Stomach (tissue), 9 donors: ENCODE data around the gene CENPX. TPM values are rescaled to one million over a fixed set of nuclear protein-coding genes. Genes with fewer than 3 reads are reported as not detected.

ENCODE experiments used
- DNase-seq, 2 donors: peaks; one replicate each; pipeline versions ENCODE4 v3.0.0 to v3.0.0-alpha.2; 2013 to 2019
- H3K27ac ChIP-seq, 5 donors: fragments of 200-600 bp in 4 of 5; sonication (generic) in 4 of 5; one replicate each; pipeline ENCODE4 v1.5.1; 2013 to 2019; ENCODE audit warnings: mild to moderate bottlenecking in 1 of 5, moderate library complexity in 1 of 5
- H3K27me3 ChIP-seq, 3 donors: fragments of 200-600 bp; sonication (generic); one replicate each; pipeline ENCODE4 v1.5.1; 2017 to 2019; ENCODE audit warnings: mixed run types in 1 of 3
- H3K36me3 ChIP-seq, 4 donors: fragments of 200-600 bp; sonication (generic); 1 replicate in 3 of 4; 2 replicates in 1 of 4; pipeline ENCODE4 v1.5.1; 2016 to 2019
- H3K4me1 ChIP-seq, 4 donors: fragments of 200-600 bp; sonication (generic); one replicate each; pipeline ENCODE4 v1.5.1; 2016 to 2019
- H3K4me3 ChIP-seq, 4 donors: fragments of 200-600 bp; sonication (generic) in 3 of 4; one replicate each; pipeline ENCODE4 v1.5.1; 2016 to 2019; ENCODE audit warnings: mild to moderate bottlenecking in 1 of 4
- H3K9me3 ChIP-seq, 4 donors: fragments of 200-600 bp; sonication (generic); one replicate each; pipeline ENCODE4 v1.5.1; 2016 to 2019
- EP300 ChIP-seq: sonication (generic); formaldehyde crosslinking; IDR thresholded peaks from one replicate; pipeline ENCODE4 v1.6.1; 2017; ENCODE audit warnings: antibody characterized with exemption
- POLR2A ChIP-seq, 4 donors: fragments of 450-650 bp; IDR thresholded peaks; one replicate each; pipeline ENCODE4 v1.6.1; 2016; ENCODE audit warnings: antibody characterized with exemption in 4 of 4, control low read depth in 2 of 4, mild to moderate bottlenecking in 1 of 4, moderate library complexity in 1 of 4
- POLR2AphosphoS5 ChIP-seq, 3 donors: sonication (generic); formaldehyde crosslinking; IDR thresholded peaks; one replicate each; pipeline ENCODE4 v1.6.1; 2016; ENCODE audit warnings: antibody characterized with exemption in 3 of 3
- WGBS, 5 donors: extraction: QIAGEN DNeasy Blood & Tissue Kit in 3 of 5; methylation state at CpG; one replicate each; pipeline versions ENCODE4 v1.1.5 to v1.1.7; 2013 to 2018; 5-methylcytosine and 5-hydroxymethylcytosine counted together
- intact Hi-C: fragments of 100-400 bp; cut with DNase I; formaldehyde crosslinking; loops from one replicate; pipeline ENCODE4 v1.15.1; 2023; ENCODE audit warnings: low total_unique reads
- polyA plus RNA-seq, 3 donors: library from polyadenylated mRNA; stranded (reverse); fragments of 200-250 nt; gene quantifications; one replicate each; pipeline ENCODE4 v1.2.3, GENCODE V29; 2013
- total RNA-seq, 5 donors: library from RNA; depleted of rRNA; stranded (reverse); fragments of >200 nt; gene quantifications; one replicate each; pipeline versions ENCODE4 v1.1.0 to v1.2.3, GENCODE V29; 2014 to 2016
- TF ChIP-seq, protein P1 (sequence below), 7 experiments: fragments of 450-650 bp in 4 of 7; fragments of 200-600 bp in 3 of 7; sonication (generic) in 3 of 7; IDR thresholded peaks; one replicate each; pipeline ENCODE4 v1.5.1; 2016 to 2019; ENCODE audit warnings: antibody characterized with exemption in 7 of 7, control low read depth in 2 of 7, mild to moderate bottlenecking in 1 of 7
- donor health status: healthy with polysubstance abuse.
- donor health status: Bipolar disorder and iron deficiency.
- donor health status: healthy.

The CENPX gene
- total and polyA plus RNA-seq, 8 donors, result 22.0 to 231 (median 151) TPM

DNA sequence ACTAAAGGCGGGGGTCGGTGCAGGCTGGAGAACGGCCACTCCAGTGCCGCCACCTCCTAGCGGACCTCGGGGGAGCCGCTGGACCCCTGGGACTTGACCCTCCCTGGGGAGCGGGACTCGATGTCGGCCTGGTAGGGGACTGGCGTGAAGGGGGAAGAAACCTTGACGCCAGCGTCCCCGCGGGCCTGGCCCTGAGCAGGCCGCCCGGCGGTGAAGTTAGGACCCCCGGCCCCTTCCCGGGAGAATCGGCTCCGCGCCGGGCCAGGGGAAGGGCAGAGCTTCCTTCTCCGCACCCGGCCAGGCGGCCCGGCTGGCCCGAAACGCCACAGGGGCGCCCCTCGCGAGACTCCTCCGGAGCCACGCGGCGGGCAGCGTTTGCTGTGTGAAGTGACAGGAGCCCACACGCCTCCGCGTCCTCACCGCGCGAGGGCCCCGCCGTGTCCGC, 42.5 kb upstream of the CENPX start:
- Histone ChIP-seq H3K9me3 (no peaks in the 10 kb centered on the region), H3K27me3 (no peaks in the 10 kb centered on the region), H3K4me1 (peaks cover 25 to 36% (median 34%) of the 10 kb centered on the region in 4 donors), H3K36me3 (peaks cover 27 to 42% (median 40%) of the 10 kb centered on the region in 4 donors), H3K4me3 (peak overlapping the region; percentile 79 to 98 (median 96)), H3K27ac (peak overlapping the region; percentile 78 to 89 (median 87))
- TF ChIP-seq POLR2A (IDR thresholded peaks at IDR 0.05) (no peak), EP300 (no peak), POLR2AphosphoS5 (IDR thresholded peaks at IDR 0.05) (no peak)
- TF ChIP-seq, protein P1, sequence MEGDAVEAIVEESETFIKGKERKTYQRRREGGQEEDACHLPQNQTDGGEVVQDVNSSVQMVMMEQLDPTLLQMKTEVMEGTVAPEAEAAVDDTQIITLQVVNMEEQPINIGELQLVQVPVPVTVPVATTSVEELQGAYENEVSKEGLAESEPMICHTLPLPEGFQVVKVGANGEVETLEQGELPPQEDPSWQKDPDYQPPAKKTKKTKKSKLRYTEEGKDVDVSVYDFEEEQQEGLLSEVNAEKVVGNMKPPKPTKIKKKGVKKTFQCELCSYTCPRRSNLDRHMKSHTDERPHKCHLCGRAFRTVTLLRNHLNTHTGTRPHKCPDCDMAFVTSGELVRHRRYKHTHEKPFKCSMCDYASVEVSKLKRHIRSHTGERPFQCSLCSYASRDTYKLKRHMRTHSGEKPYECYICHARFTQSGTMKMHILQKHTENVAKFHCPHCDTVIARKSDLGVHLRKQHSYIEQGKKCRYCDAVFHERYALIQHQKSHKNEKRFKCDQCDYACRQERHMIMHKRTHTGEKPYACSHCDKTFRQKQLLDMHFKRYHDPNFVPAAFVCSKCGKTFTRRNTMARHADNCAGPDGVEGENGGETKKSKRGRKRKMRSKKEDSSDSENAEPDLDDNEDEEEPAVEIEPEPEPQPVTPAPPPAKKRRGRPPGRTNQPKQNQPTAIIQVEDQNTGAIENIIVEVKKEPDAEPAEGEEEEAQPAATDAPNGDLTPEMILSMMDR (IDR thresholded peaks at IDR 0.05), result no peak
- intact Hi-C loops, result no loop called here
- WGBS, 5 donors, result 0 to 2% (median 1%) methylated on average over 12 to 47 of the region's 47 CpGs
- DNase-seq, result no peak

DNA sequence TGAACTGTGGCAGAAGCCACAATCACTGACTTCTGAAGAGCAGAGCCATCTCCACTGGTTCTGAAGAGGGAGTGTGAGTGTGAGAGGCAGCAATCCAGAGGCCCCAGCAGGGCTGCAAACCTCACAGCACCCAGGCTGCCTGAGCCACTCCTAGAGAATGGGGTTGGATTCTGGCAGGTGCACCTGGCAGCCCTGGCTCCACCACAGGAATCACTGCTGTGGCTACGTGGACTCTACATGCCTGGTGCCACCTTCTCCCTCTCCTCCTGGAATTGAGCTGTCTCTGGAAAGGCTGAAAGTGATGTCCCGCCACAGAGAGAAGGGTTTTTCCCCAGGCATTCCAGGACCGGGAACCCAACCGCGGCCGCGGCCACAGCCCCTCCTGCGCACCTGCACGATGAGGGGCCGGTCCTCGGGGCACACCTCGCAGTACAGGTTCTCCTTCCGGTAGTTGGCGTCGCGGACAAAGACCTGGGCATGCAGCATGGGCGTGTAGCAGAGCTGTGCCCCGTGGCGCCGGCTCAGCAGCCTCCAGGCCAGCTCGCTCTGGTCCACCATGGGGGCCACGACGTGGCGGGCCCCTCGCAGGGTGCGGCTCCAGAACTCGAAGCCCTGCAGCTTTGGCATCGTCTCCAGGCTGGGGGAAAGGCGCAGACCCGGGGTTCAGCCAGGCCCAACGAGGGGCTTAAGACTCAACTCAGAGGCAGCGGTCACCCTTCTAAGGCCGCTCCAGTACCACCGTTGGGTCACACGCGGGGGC, 41.9 kb upstream of the CENPX start:
- Histone ChIP-seq H3K4me1 (peaks cover 25 to 36% (median 34%) of the 10 kb centered on the region in 4 donors), H3K36me3 (peaks cover 31 to 48% (median 46%) of the 10 kb centered on the region in 4 donors), H3K4me3 (peak overlapping the region; percentile 79 to 98 (median 96)), H3K27me3 (no peaks in the 10 kb centered on the region), H3K27ac (peak overlapping the region; percentile 78 to 89 (median 87)), H3K9me3 (no peaks in the 10 kb centered on the region)
- TF ChIP-seq POLR2AphosphoS5 (IDR thresholded peaks at IDR 0.05), result no peak
- intact Hi-C loops, result no loop called here
- 13 to 47% (median 18%) methylated on average over 30 to 36 of the region's 36 CpGs for WGBS, 5 donors
- DNase-seq, result peak; percentile 57 to 61

DNA sequence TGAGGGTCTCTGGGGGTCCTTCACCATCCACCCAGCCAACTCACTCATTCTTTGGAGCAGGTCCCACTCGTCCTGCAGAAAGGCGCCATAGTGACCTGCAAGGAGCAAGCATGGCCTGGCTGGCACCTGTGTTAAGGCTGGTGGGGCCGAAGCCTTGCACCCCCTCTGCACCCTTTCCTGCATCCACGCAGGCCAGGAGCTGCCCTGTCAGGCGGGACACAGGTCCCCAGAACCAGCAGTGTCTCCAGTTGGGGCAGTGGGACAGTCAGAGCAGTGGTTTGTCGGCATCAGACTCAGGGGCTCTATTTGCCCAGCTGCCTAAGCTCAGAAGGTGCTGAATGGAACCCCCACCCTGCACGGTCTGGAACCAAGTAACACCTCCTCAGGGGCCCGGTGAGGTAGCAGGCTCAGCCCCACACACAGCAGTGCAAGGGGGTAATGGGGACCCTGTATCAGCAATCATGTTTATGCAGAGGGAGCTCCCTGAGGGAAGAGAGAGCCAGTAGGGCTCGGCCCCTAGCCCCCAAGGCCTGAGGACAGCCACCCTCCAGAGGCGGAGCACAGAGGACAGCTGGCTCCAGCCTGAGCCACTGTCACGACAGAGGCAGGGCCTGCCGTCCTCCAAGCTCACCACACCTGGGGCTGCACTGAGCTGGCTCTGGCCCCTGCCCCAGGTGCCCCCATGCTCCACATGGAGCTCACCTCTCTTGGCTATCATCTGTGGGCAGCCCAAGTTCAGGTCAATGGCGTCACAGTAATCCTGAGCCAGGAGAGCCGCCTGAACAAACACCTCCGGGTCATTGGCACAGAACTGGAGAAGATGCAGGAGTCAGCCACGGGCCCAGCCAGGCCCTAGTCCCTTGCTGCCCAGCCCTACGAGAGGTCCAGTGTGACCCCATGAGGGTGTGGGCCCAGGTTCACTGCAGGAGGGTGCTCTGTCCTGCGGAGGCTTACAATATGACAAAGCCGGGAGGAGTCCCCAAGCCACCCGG, 41.0 kb upstream of the CENPX start:
- Histone ChIP-seq H3K4me1 (peaks cover 25 to 36% (median 34%) of the 10 kb centered on the region in 4 donors), H3K9me3 (no peaks in the 10 kb centered on the region), H3K27me3 (no peaks in the 10 kb centered on the region), H3K27ac (peak overlapping the region in 3 of 5 donors; percentile 87 to 89 (median 89)), H3K36me3 (peaks cover 40 to 57% (median 55%) of the 10 kb centered on the region in 4 donors), H3K4me3 (peak overlapping the region in 3 of 4 donors; percentile 79 to 98 (median 98))
- no peak for TF ChIP-seq POLR2AphosphoS5 (IDR thresholded peaks at IDR 0.05)
- TF ChIP-seq, protein P1 (IDR thresholded peaks at IDR 0.05), result no peak
- no peak for TF ChIP-seq EP300
- TF ChIP-seq POLR2A (IDR thresholded peaks at IDR 0.05), result no peak
- DNase-seq, result no peak
- WGBS, 5 donors, result 49 to 81% (median 66%) methylated on average over 3 to 20 of the region's 20 CpGs
- intact Hi-C loops, result no loop called here

DNA sequence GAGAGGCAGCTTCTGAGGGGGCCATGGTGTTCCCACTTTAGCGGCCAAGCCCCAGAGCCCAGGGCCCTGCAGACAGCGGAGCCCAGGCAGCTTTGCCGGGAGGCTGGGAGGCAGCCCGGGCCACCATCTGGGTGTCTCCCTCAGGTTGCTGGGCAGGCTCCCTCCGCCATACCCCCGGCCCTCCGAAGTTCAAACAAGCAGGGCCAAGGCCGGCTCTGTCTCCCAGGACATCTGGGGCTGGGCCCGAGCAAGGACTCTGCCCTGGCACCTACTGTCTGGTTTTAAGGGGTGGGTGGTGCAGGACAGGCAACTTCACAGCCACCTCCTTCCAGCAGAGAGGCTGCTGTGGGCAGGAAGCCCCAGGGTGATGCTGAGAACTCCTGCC, 40.3 kb upstream of the CENPX start:
- no peak for TF ChIP-seq EP300
- TF ChIP-seq, protein P1 (IDR thresholded peaks at IDR 0.05), result no peak
- no peak for TF ChIP-seq POLR2A (IDR thresholded peaks at IDR 0.05)
- no peak for TF ChIP-seq POLR2AphosphoS5 (IDR thresholded peaks at IDR 0.05)
- WGBS, 5 donors, result 90 to 100% (median 93%) methylated on average over 2 to 9 of the region's 9 CpGs
- H3K4me3 ChIP-seq, result no peak overlapping the region
- H3K27me3 ChIP-seq, result no peaks in the 10 kb centered on the region
- H3K9me3 ChIP-seq, result no peaks in the 10 kb centered on the region
- no peak overlapping the region for H3K27ac ChIP-seq
- no peak for DNase-seq
- peaks cover 25 to 36% (median 34%) of the 10 kb centered on the region in 4 donors for H3K4me1 ChIP-seq
- intact Hi-C loops, result no loop called here
- H3K36me3 ChIP-seq, result peaks cover 45 to 64% (median 63%) of the 10 kb centered on the region in 4 donors
